GM12878 (cell line): ENCODE results near the gene NXNL1. TPM values are rescaled to one million over a fixed set of nuclear protein-coding genes. Genes with fewer than 3 reads are reported as not detected.

ENCODE experiments used
- ATAC-seq: fragments of 200-7000 bp; cut with Tn5 transposase; 3 replicates; pipeline ENCODE4 v1.9.1; 2020; ENCODE audit warnings: mild to moderate bottlenecking, moderate library complexity
- BruUV-seq: library from RNA; stranded (reverse); fragments of 400-500 nt; replicated peaks from 2 replicates; lab custom pipeline; 2021; lab: Mats Ljungman, UMichigan
- CTCF ChIA-PET: fragments of 300-600 bp; sonication (Branson Sonifier 250); formaldehyde crosslinking; extraction: SDS; loops from one replicate; lab custom pipeline; 2021; ENCODE audit warnings: inconsistent platforms; lab: Yijun Ruan, JAX
- POLR2A ChIA-PET: fragments of 350-600 bp; formaldehyde crosslinking; extraction: SDS; loops from one replicate; lab custom pipeline; 2021; ENCODE audit warnings: inconsistent platforms; lab: Charles Lee
- RAD21 ChIA-PET: fragments of 300-600 bp; sonication (Branson Sonifier 250); formaldehyde crosslinking; loops from one replicate; lab custom pipeline; 2023; ENCODE audit warnings: antibody characterized with exemption; ENCODE audit not compliant: unreplicated experiment; lab: Charles Lee
- SMC1A ChIA-PET: fragments of 300-600 bp; sonication (Branson Sonifier 250); formaldehyde crosslinking; loops from one replicate; lab custom pipeline; 2023; ENCODE audit not compliant: unreplicated experiment, uncharacterized antibody; lab: Charles Lee
- DNase-seq: peaks from one replicate; pipeline ENCODE4 v3.0.0-alpha.2; 2011; ENCODE audit warnings: low read depth, low spot score
- FAIRE-seq: peaks from 3 replicates; lab custom pipeline; 2011; peaks lifted over from hg19 to GRCh38; lab: Jason Lieb, UNC
- H2AFZ ChIP-seq: 2 replicates; pipeline ENCODE4 v1.6.0; 2011; ENCODE audit warnings: low read depth, low read length, control low read depth; ENCODE audit not compliant: control insufficient read depth
- H3K27ac ChIP-seq: 2 replicates; pipeline ENCODE4 v1.5.1; 2011; ENCODE audit warnings: control low read depth; ENCODE audit not compliant: control insufficient read depth, insufficient read depth
- H3K27me3 ChIP-seq, 2 experiments: replicated peaks in 1 of 2; 2 replicates each; pipeline versions ENCODE4 v1.6.0 to v1.6.1; 2011; ENCODE audit warnings: low read length in 1 of 2; ENCODE audit not compliant: control insufficient read depth in 2 of 2, insufficient read depth in 2 of 2
- H3K36me3 ChIP-seq, 2 experiments: 2 replicates each; pipeline ENCODE4 v1.5.1; 2011; ENCODE audit warnings: low read length in 1 of 2; ENCODE audit not compliant: control insufficient read depth in 2 of 2, insufficient read depth in 2 of 2
- H3K4me1 ChIP-seq: 2 replicates; pipeline ENCODE4 v1.6.1; 2011; ENCODE audit warnings: mild to moderate bottlenecking, low read length, moderate library complexity, mixed read lengths; ENCODE audit not compliant: control insufficient read depth, insufficient read depth
- H3K4me2 ChIP-seq: 2 replicates; pipeline ENCODE4 v1.6.0; 2011; ENCODE audit warnings: control low read depth; ENCODE audit not compliant: control insufficient read depth, insufficient read depth
- H3K4me3 ChIP-seq: fragments of 200-600 bp; sonication (generic); 2 replicates; pipeline ENCODE4 v1.5.1; 2016
- H3K79me2 ChIP-seq: 2 replicates; pipeline ENCODE4 v1.6.0; 2011; ENCODE audit warnings: low read length; ENCODE audit not compliant: control insufficient read depth, insufficient read depth
- H3K9ac ChIP-seq: 2 replicates; pipeline ENCODE4 v1.8.0; 2011; ENCODE audit warnings: low read length, control low read depth, mixed read lengths; ENCODE audit not compliant: control insufficient read depth, insufficient read depth
- H3K9me3 ChIP-seq: replicated peaks from 3 replicates; pipeline ENCODE4 v1.5.1; 2011; ENCODE audit warnings: mild to moderate bottlenecking, low read length; ENCODE audit not compliant: control insufficient read depth, insufficient read depth
- H4K20me1 ChIP-seq: 2 replicates; pipeline ENCODE4 v1.6.0; 2011; ENCODE audit not compliant: control insufficient read depth, insufficient read depth
- ATF2 ChIP-seq: IDR thresholded peaks from 2 replicates; pipeline ENCODE4 v1.6.1; 2012; ENCODE audit warnings: low read length, inconsistent platforms
- DPF2 ChIP-seq: fragments of 450-650 bp; IDR thresholded peaks from 2 replicates; pipeline ENCODE4 v1.6.1; 2017; ENCODE audit warnings: mild to moderate bottlenecking
- GABPA ChIP-seq: IDR thresholded peaks from 2 replicates; pipeline ENCODE4 v1.6.1; 2014; ENCODE audit warnings: antibody characterized with exemption, low read depth, mild to moderate bottlenecking, inconsistent platforms
- NFXL1 ChIP-seq: fragments of 450-650 bp; IDR thresholded peaks from 2 replicates; pipeline ENCODE4 v1.6.1; 2017; ENCODE audit warnings: antibody characterized with exemption, mild to moderate bottlenecking, borderline replicate concordance
- PML ChIP-seq: IDR thresholded peaks from 2 replicates; pipeline ENCODE4 v1.6.1; 2012; ENCODE audit warnings: low read length, inconsistent platforms
- POLR2A ChIP-seq: IDR thresholded peaks from 2 replicates; pipeline ENCODE4 v1.6.1; 2011; ENCODE audit warnings: low read depth, mild to moderate bottlenecking, low read length
- RBBP5 ChIP-seq: fragments of 200-600 bp; sonication (generic); conservative IDR thresholded peaks from 2 replicates; pipeline ENCODE4 v1.6.1; 2016
- RELA ChIP-seq: fragments of 450-650 bp; IDR thresholded peaks from 2 replicates; pipeline ENCODE4 v1.8.0; 2014; ENCODE audit warnings: borderline replicate concordance; ENCODE audit not compliant: partially characterized antibody
- STAT3 ChIP-seq: IDR thresholded peaks from 2 replicates; pipeline ENCODE4 v1.6.1; 2011; ENCODE audit warnings: low read depth, low read length, improper control_type of control experiment
- ZBTB33 ChIP-seq: fragments of 450-650 bp; IDR thresholded peaks from 2 replicates; pipeline ENCODE4 v1.6.1; 2017; ENCODE audit warnings: mild to moderate bottlenecking
- WGBS: methylation state at CpG from one replicate; pipeline ENCODE4 v1.1.6; 2016; ENCODE audit warnings: low lambda C conversion rate; ENCODE audit not compliant: insufficient replicate concordance, insufficient coverage; ENCODE audit errors: missing lambda C conversion rate; 5-methylcytosine and 5-hydroxymethylcytosine counted together
- in situ Hi-C: fragments of 300-500 bp; cut with MboI; formaldehyde crosslinking; loops from 9 replicates; pipeline ENCODE4 v1.14.3; 2018; ENCODE audit warnings: mixed read lengths
- intact Hi-C: fragments of 100-400 bp; cut with micrococcal nuclease; formaldehyde crosslinking; loops from one replicate; pipeline ENCODE4 v1.14.2; 2022; ENCODE audit not compliant: unreplicated experiment
- polyA plus RNA-seq, 11 experiments: library from polyadenylated mRNA; depleted of rRNA in 4 of 11; unstranded in 6 of 11; stranded (reverse) in 5 of 11; fragments of >200 nt; fragmentation: Nextera tagmentation in 4 of 11; fragmentation: Illumina TruSeq in 1 of 11; extraction: Ambion mirVana in 4 of 11; extraction: Trizol in 1 of 11; gene quantifications; 1 replicate in 1 of 11; 2 replicates in 10 of 11; pipeline versions ENCODE4 v1.2.1 to v1.2.3, GENCODE V29; 2011 to 2016; ENCODE audit warnings: inconsistent platforms in 2 of 11, missing spikeins in 2 of 11, low read depth in 1 of 11
- total RNA-seq, 4 experiments: library from RNA; depleted of rRNA in 3 of 4; stranded (reverse); fragments of >200 nt in 3 of 4; fragmentation: Illumina TruSeq in 1 of 4; extraction: Trizol in 1 of 4; gene quantifications; 2 replicates each; pipeline versions ENCODE4 v1.2.1 to v1.2.3, GENCODE V29; 2013 to 2021
- TF ChIP-seq, protein P1 (sequence below): IDR thresholded peaks from 2 replicates; pipeline ENCODE4 v1.6.1; 2011; ENCODE audit warnings: borderline replicate concordance, low read depth, mild to moderate bottlenecking, moderate library complexity, low read length; ENCODE audit not compliant: insufficient read depth, poor library complexity, severe bottlenecking
- TF ChIP-seq, protein P2 (sequence below): fragments of 450-650 bp; IDR thresholded peaks from 2 replicates; pipeline ENCODE4 v1.6.1; 2017; ENCODE audit warnings: antibody characterized with exemption, mild to moderate bottlenecking, moderate library complexity
- TF ChIP-seq, protein P3 (sequence below): fragments of 450-650 bp; IDR thresholded peaks from 2 replicates; pipeline ENCODE4 v1.6.1; 2017; ENCODE audit warnings: mild to moderate bottlenecking, low read depth, inconsistent platforms; ENCODE audit not compliant: poor library complexity, severe bottlenecking

The NXNL1 gene
- total and polyA plus RNA-seq, 10 of the 15 experiments (the other 5 are each of a cell fraction or from before 2014, with no cell fraction given): not detected

GRCh38 chr19:17447704-17448130 is 13.0 kb downstream of the NXNL1 start:
- no peak overlapping the region for H3K9ac ChIP-seq
- FAIRE-seq (no peak), DNase-seq (no peak), ATAC-seq (no peak)
- no peak overlapping the region for H3K4me3 ChIP-seq
- RAD21 ChIA-PET: no interaction called here
- H3K4me1 ChIP-seq: peaks cover 11% of the 10 kb centered on the region
- no TSS peak for BruUV-seq
- POLR2A ChIA-PET: no interaction called here
- H3K27me3 ChIP-seq: peaks cover 2 to 5% of the 10 kb centered on the region in 2 experiments; a peak in 3 of 4 replicates
- in situ Hi-C loops: no loop called here
- no peaks in the 10 kb centered on the region for H3K79me2 ChIP-seq
- CTCF ChIA-PET: interaction anchor here (2.8 kb wide), 1 partner anchor 18 kb away, joined by 12 read pairs; no protein-coding TSS in a partner anchor
- H3K4me2 ChIP-seq: no peak overlapping the region
- H3K27ac ChIP-seq: no peak overlapping the region
- no peaks in the 10 kb centered on the region; the same call in 2 of the 3 replicates for H3K9me3 ChIP-seq
- 27% methylated on average over 4 of the region's 5 CpGs for WGBS
- intact Hi-C loops: loop anchor here (10.0 kb wide), 1 partner anchor 407 kb away; the partner anchor contains the start of gene RPL18A
- H4K20me1 ChIP-seq: no peaks in the 10 kb centered on the region; the same call in 1 of the 2 replicates
- SMC1A ChIA-PET: no interaction called here
- no peaks in the 10 kb centered on the region for H3K36me3 ChIP-seq
- no peak overlapping the region for H2AFZ ChIP-seq
- no peak for TF ChIP-seq STAT3
- TF ChIP-seq ATF2: no peak
- no peak for TF ChIP-seq POLR2A
- TF ChIP-seq, protein P1, sequence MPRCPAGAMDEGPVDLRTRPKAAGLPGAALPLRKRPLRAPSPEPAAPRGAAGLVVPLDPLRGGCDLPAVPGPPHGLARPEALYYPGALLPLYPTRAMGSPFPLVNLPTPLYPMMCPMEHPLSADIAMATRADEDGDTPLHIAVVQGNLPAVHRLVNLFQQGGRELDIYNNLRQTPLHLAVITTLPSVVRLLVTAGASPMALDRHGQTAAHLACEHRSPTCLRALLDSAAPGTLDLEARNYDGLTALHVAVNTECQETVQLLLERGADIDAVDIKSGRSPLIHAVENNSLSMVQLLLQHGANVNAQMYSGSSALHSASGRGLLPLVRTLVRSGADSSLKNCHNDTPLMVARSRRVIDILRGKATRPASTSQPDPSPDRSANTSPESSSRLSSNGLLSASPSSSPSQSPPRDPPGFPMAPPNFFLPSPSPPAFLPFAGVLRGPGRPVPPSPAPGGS: no peak
- TF ChIP-seq ZBTB33: no peak
- TF ChIP-seq DPF2: no peak
- TF ChIP-seq, protein P2, sequence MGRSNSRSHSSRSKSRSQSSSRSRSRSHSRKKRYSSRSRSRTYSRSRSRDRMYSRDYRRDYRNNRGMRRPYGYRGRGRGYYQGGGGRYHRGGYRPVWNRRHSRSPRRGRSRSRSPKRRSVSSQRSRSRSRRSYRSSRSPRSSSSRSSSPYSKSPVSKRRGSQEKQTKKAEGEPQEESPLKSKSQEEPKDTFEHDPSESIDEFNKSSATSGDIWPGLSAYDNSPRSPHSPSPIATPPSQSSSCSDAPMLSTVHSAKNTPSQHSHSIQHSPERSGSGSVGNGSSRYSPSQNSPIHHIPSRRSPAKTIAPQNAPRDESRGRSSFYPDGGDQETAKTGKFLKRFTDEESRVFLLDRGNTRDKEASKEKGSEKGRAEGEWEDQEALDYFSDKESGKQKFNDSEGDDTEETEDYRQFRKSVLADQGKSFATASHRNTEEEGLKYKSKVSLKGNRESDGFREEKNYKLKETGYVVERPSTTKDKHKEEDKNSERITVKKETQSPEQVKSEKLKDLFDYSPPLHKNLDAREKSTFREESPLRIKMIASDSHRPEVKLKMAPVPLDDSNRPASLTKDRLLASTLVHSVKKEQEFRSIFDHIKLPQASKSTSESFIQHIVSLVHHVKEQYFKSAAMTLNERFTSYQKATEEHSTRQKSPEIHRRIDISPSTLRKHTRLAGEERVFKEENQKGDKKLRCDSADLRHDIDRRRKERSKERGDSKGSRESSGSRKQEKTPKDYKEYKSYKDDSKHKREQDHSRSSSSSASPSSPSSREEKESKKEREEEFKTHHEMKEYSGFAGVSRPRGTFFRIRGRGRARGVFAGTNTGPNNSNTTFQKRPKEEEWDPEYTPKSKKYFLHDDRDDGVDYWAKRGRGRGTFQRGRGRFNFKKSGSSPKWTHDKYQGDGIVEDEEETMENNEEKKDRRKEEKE: no peak
- TF ChIP-seq NFXL1: no peak
- no peak for TF ChIP-seq PML
- TF ChIP-seq, protein P3, sequence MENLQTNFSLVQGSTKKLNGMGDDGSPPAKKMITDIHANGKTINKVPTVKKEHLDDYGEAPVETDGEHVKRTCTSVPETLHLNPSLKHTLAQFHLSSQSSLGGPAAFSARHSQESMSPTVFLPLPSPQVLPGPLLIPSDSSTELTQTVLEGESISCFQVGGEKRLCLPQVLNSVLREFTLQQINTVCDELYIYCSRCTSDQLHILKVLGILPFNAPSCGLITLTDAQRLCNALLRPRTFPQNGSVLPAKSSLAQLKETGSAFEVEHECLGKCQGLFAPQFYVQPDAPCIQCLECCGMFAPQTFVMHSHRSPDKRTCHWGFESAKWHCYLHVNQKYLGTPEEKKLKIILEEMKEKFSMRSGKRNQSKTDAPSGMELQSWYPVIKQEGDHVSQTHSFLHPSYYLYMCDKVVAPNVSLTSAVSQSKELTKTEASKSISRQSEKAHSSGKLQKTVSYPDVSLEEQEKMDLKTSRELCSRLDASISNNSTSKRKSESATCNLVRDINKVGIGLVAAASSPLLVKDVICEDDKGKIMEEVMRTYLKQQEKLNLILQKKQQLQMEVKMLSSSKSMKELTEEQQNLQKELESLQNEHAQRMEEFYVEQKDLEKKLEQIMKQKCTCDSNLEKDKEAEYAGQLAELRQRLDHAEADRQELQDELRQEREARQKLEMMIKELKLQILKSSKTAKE: no peak
- no peak for TF ChIP-seq RBBP5
- TF ChIP-seq GABPA: no peak
- TF ChIP-seq RELA: no peak
